Measurements from ENCODE around the gene WNT6.

DNA sequence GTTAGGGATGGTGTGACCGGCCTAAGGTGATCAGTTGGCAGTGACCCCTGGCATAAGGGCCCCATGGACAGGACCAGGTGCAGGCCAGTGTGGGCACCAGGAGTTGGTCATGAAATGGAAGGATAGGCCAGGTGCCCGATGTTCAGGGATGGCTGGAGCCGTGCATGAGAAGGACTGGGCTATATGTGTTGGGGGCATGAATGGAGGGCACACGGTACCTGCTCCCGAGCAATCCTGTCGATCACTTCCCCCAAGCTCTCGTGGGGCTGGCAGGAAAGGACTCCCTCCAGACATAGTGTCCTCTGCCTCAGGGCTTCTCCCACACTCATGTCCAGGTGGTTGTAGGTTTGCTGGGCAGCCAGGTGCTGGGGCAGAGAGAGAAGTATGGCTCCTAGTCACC, 35.6 kb upstream of the WNT6 start:
- TF ChIP-seq POLR2A (IDR thresholded peaks at IDR 0.05; ENCODE audit: low read depth, low read length): no peak
- no peak for TF ChIP-seq TAF1 (IDR thresholded peaks at IDR 0.05; ENCODE audit: borderline replicate concordance, low read depth, low read length)
